Upper lobe of left lung (tissue), 4 donors: ENCODE measurements around the gene DBNDD2.

Experiments used
- POLR2A ChIP-seq, 4 donors: fragments of 450-650 bp; IDR thresholded peaks; one replicate each; pipeline ENCODE4 v1.5.1; 2016 to 2017; ENCODE audit warnings: antibody characterized with exemption in 4 of 4, mild to moderate bottlenecking in 2 of 4
- POLR2AphosphoS5 ChIP-seq, 2 donors: sonication (generic); formaldehyde crosslinking; IDR thresholded peaks; one replicate each; pipeline ENCODE4 v1.5.1; 2017; ENCODE audit warnings: antibody characterized with exemption in 2 of 2
- TF ChIP-seq, protein P1 (sequence below), 6 experiments: fragments of 450-650 bp in 4 of 6; fragments of 200-600 bp in 2 of 6; sonication (generic) in 2 of 6; IDR thresholded peaks; one replicate each; pipeline ENCODE4 v1.5.1; 2016 to 2019; ENCODE audit warnings: antibody characterized with exemption in 6 of 6

DNA sequence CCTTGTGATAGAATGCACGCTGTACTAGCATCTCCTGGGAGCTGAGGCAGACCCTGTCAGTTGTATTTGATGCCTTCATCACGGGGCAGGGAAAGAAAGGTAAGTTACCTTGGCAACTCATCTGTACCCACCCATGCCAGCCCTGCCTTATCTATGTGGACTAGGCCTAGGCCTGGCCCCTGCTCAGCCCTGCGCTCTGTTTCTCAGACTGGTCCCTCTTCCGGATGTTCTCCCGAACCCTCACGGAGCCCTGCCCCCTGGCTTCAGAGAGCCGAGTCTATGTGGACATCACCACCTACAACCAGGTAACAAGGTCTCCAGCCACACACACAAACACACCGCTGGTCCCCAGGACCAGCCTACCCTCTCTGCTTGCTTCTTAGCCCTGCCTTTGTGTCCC, 12.0 kb downstream of the DBNDD2 start:
- TF ChIP-seq, protein P1, sequence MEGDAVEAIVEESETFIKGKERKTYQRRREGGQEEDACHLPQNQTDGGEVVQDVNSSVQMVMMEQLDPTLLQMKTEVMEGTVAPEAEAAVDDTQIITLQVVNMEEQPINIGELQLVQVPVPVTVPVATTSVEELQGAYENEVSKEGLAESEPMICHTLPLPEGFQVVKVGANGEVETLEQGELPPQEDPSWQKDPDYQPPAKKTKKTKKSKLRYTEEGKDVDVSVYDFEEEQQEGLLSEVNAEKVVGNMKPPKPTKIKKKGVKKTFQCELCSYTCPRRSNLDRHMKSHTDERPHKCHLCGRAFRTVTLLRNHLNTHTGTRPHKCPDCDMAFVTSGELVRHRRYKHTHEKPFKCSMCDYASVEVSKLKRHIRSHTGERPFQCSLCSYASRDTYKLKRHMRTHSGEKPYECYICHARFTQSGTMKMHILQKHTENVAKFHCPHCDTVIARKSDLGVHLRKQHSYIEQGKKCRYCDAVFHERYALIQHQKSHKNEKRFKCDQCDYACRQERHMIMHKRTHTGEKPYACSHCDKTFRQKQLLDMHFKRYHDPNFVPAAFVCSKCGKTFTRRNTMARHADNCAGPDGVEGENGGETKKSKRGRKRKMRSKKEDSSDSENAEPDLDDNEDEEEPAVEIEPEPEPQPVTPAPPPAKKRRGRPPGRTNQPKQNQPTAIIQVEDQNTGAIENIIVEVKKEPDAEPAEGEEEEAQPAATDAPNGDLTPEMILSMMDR (IDR thresholded peaks at IDR 0.05) = no peak
- TF ChIP-seq POLR2A (IDR thresholded peaks at IDR 0.05) (no peak), POLR2AphosphoS5 (IDR thresholded peaks at IDR 0.05) (no peak)
